ENCODE data around the gene HIVEP3.

GRCh38 chr1:41633764-41634163, 285.0 kb downstream of the HIVEP3 start:
- no peak for TF ChIP-seq SETDB1 (IDR thresholded peaks at IDR 0.05; ENCODE audit: insufficient read length, low read length)
- no peak for TF ChIP-seq ZNF768 (tag by site-specific recombination; IDR thresholded peaks at IDR 0.05)
- no peak for TF ChIP-seq ZNF704 (tag by site-specific recombination; IDR thresholded peaks at IDR 0.05)
- TF ChIP-seq CTCF (tag by site-specific recombination; IDR thresholded peaks at IDR 0.05): no peak
- no peak for TF ChIP-seq ATF2 (tag by site-specific recombination; IDR thresholded peaks at IDR 0.05; ENCODE audit: low read depth)
- TF ChIP-seq ZBTB44 (tag by site-specific recombination; IDR thresholded peaks at IDR 0.05): no peak
- no peak for TF ChIP-seq ZNF660 (tag by site-specific recombination; IDR thresholded peaks at IDR 0.05)
- TF ChIP-seq ZBTB20 (tag by site-specific recombination; IDR thresholded peaks at IDR 0.05): no peak
- TF ChIP-seq ZNF133 (tag by site-specific recombination; IDR thresholded peaks at IDR 0.05): no peak
- no peak for TF ChIP-seq ZNF239 (tag by site-specific recombination; IDR thresholded peaks at IDR 0.05)
- no peak for TF ChIP-seq FEZF1 (tag by site-specific recombination; IDR thresholded peaks at IDR 0.05)
- TF ChIP-seq ZNF274 (IDR thresholded peaks at IDR 0.05; ENCODE audit: low read length): no peak
- TF ChIP-seq ZNF274 (tag by site-specific recombination; IDR thresholded peaks at IDR 0.05; ENCODE audit: borderline replicate concordance): no peak

Data from HEK293 (cell line).